ENCODE results near the gene KMT2C. TPM values are rescaled to one million over a fixed set of nuclear protein-coding genes. Genes with fewer than 3 reads are reported as not detected.

KMT2C gene
- total and polyA plus RNA-seq, 2 experiments from 2014 or later: 21.9 to 47.7 TPM

- TF ChIP-seq EZH2 (IDR thresholded peaks at IDR 0.05; ENCODE audit: borderline replicate concordance) (no peak), CTCF (IDR thresholded peaks at IDR 0.05; ENCODE audit: poor library complexity) (no peak), EZH2phosphoT487 (IDR thresholded peaks at IDR 0.05; ENCODE audit: low read depth, severe bottlenecking, unreplicated experiment) (no peak)
- no peaks in the 10 kb centered on the region for H3K36me3 ChIP-seq (replicated peaks; ENCODE audit: insufficient read depth, low read depth)
- no peak for DNase-seq (ENCODE audit: low spot score)
- H3K4me3 ChIP-seq: no peak overlapping the region
- no peak overlapping the region for H2AFZ ChIP-seq
- no peaks in the 10 kb centered on the region for H3K9me3 ChIP-seq (ENCODE audit: low read depth)
- H3K27me3 ChIP-seq: no peaks in the 10 kb centered on the region
- H4K20me1 ChIP-seq (ENCODE audit: insufficient read depth, poor library complexity, severe bottlenecking): no peaks in the 10 kb centered on the region
- WGBS (ENCODE audit: low lambda C conversion rate, missing lambda C conversion rate): 92% methylated on average over 5 of the region's 5 CpGs
- H3K4me2 ChIP-seq: no peak overlapping the region
- no peaks in the 10 kb centered on the region for H3K79me2 ChIP-seq
- H3K4me1 ChIP-seq (ENCODE audit: insufficient read depth): no peaks in the 10 kb centered on the region
- H3K9me2 ChIP-seq (replicated peaks; ENCODE audit: insufficient read depth): no peaks in the 10 kb centered on the region
- no peak overlapping the region for H3K27ac ChIP-seq
Observed at GRCh38 chr7:152132812-152133211, 303.0 kb downstream of the KMT2C start.

GRCh38 chr7:152131981-152132494 is 303.8 kb downstream of the KMT2C start:
- Histone ChIP-seq H4K20me1 (ENCODE audit: insufficient read depth, poor library complexity, severe bottlenecking) (no peaks in the 10 kb centered on the region), H3K79me2 (no peaks in the 10 kb centered on the region), H3K4me2 (no peak overlapping the region), H3K4me1 (ENCODE audit: insufficient read depth) (no peaks in the 10 kb centered on the region), H3K27me3 (no peaks in the 10 kb centered on the region), H3K9me2 (replicated peaks; ENCODE audit: insufficient read depth) (no peaks in the 10 kb centered on the region), H3K4me3 (no peak overlapping the region), H3K9me3 (ENCODE audit: low read depth) (no peaks in the 10 kb centered on the region), H3K36me3 (replicated peaks; ENCODE audit: insufficient read depth, low read depth) (no peaks in the 10 kb centered on the region), H3K27ac (no peak overlapping the region), H2AFZ (no peak overlapping the region)
- no peak for TF ChIP-seq CTCF (IDR thresholded peaks at IDR 0.05; ENCODE audit: poor library complexity)
- 98% methylated on average over 12 of the region's 12 CpGs for whole genome bisulfite sequencing (ENCODE audit: low lambda C conversion rate, missing lambda C conversion rate)
- no peak for DNase-seq (ENCODE audit: low spot score)

GRCh38 chr7:152130658-152131590 is 304.9 kb downstream of the KMT2C start:
- TF ChIP-seq EZH2phosphoT487 (IDR thresholded peaks at IDR 0.05; ENCODE audit: low read depth, severe bottlenecking, unreplicated experiment) (no peak), EZH2 (IDR thresholded peaks at IDR 0.05; ENCODE audit: borderline replicate concordance) (no peak), CTCF (IDR thresholded peaks at IDR 0.05; ENCODE audit: poor library complexity) (no peak)

More at GRCh38 chr7:152130658-152131590, 304.9 kb downstream of the KMT2C start:
- no peak overlapping the region for H3K4me2 ChIP-seq
- no peaks in the 10 kb centered on the region for H4K20me1 ChIP-seq (ENCODE audit: insufficient read depth, poor library complexity, severe bottlenecking)
- no peaks in the 10 kb centered on the region for H3K9me3 ChIP-seq (ENCODE audit: low read depth)
- H3K27ac ChIP-seq: no peak overlapping the region
- no peaks in the 10 kb centered on the region for H3K4me1 ChIP-seq (ENCODE audit: insufficient read depth)
- no peak overlapping the region for H2AFZ ChIP-seq
- no peaks in the 10 kb centered on the region for H3K79me2 ChIP-seq
- H3K36me3 ChIP-seq (replicated peaks; ENCODE audit: insufficient read depth, low read depth): no peaks in the 10 kb centered on the region
- DNase-seq (ENCODE audit: low spot score): no peak
- 97% methylated on average over 37 of the region's 37 CpGs for WGBS (ENCODE audit: low lambda C conversion rate, missing lambda C conversion rate)
- H3K9me2 ChIP-seq (replicated peaks; ENCODE audit: insufficient read depth): no peaks in the 10 kb centered on the region
- no peak overlapping the region for H3K4me3 ChIP-seq
- no peaks in the 10 kb centered on the region for H3K27me3 ChIP-seq
